ENCODE results near the gene INSYN2B. TPM values are rescaled to one million over a fixed set of nuclear protein-coding genes. Genes with fewer than 3 reads are reported as not detected.

INSYN2B gene
- total RNA-seq, 1 experiment from 2014 or later: not detected

GRCh38 chr5:169893010-169893409 lies 87.3 kb downstream of the INSYN2B start:
- DNase-seq (ENCODE audit: low spot score): no peak

- DNase-seq (ENCODE audit: low spot score): no peak
Observed at GRCh38 chr5:169889572-169889971, 90.7 kb downstream of the INSYN2B start.

GRCh38 chr5:169886677-169887076 lies 93.6 kb downstream of the INSYN2B start:
- no peak for DNase-seq (ENCODE audit: low spot score)

GRCh38 chr5:169886033-169886432 lies 94.3 kb downstream of the INSYN2B start:
- DNase-seq (ENCODE audit: low spot score): no peak

- no peak for DNase-seq (ENCODE audit: low spot score)
Observed at GRCh38 chr5:169881702-169882303, 98.5 kb downstream of the INSYN2B start.

GRCh38 chr5:169880785-169881184 lies 99.5 kb downstream of the INSYN2B start:
- DNase-seq (ENCODE audit: low spot score): no peak

- no peak for DNase-seq (ENCODE audit: low spot score)
Observed at GRCh38 chr5:169880012-169880663, 100.2 kb downstream of the INSYN2B start.

GRCh38 chr5:169876386-169876785 lies 103.9 kb downstream of the INSYN2B start:
- DNase-seq (ENCODE audit: low spot score): no peak

GRCh38 chr5:169875731-169876130 lies 104.6 kb downstream of the INSYN2B start:
- DNase-seq (ENCODE audit: low spot score): no peak

GRCh38 chr5:169875091-169875728 lies 105.1 kb downstream of the INSYN2B start:
- no peak for DNase-seq (ENCODE audit: low spot score)

GRCh38 chr5:169874621-169875020 lies 105.7 kb downstream of the INSYN2B start:
- no peak for DNase-seq (ENCODE audit: low spot score)

- no peak for DNase-seq (ENCODE audit: low spot score)
Observed at GRCh38 chr5:169873642-169874041, 106.7 kb downstream of the INSYN2B start.

GRCh38 chr5:169871826-169872490 lies 108.3 kb downstream of the INSYN2B start:
- no peak for DNase-seq (ENCODE audit: low spot score)

- DNase-seq (ENCODE audit: low spot score): no peak
Observed at GRCh38 chr5:169870211-169870610, 110.1 kb downstream of the INSYN2B start.

- no peak for DNase-seq (ENCODE audit: low spot score)
Observed at GRCh38 chr5:169869066-169869465, 111.2 kb downstream of the INSYN2B start.

- DNase-seq (ENCODE audit: low spot score): no peak
Observed at GRCh38 chr5:169867347-169867746, 112.9 kb downstream of the INSYN2B start.

- no peak for DNase-seq (ENCODE audit: low spot score)
Observed at GRCh38 chr5:169864483-169864882, 115.8 kb downstream of the INSYN2B start.

GRCh38 chr5:169862391-169862811 lies 117.9 kb downstream of the INSYN2B start:
- no peak for DNase-seq (ENCODE audit: low spot score)

- DNase-seq (ENCODE audit: low spot score): no peak
Observed at GRCh38 chr5:169861934-169862333, 118.4 kb downstream of the INSYN2B start.

GRCh38 chr5:169861433-169861832 lies 118.9 kb downstream of the INSYN2B start:
- no peak for DNase-seq (ENCODE audit: low spot score)

GRCh38 chr5:169860585-169860984 lies 119.7 kb downstream of the INSYN2B start:
- DNase-seq (ENCODE audit: low spot score): no peak

GRCh38 chr5:169856571-169856970 lies 123.7 kb downstream of the INSYN2B start:
- DNase-seq (ENCODE audit: low spot score): no peak
